CD1c-positive myeloid dendritic cell (primary cell): ENCODE data around the gene NLN.
A peak's percentile ranks its signal among the peaks of the same experiment; 100 is the strongest.
"Not testable (repeated sequence)": the region's sequence is repeated elsewhere in the genome, so short reads cannot be mapped to it uniquely, and the experiment has no call there.

Experiments used
- DNase-seq: peaks from one replicate; pipeline ENCODE4 v3.0.0-alpha.2; 2016; ENCODE audit errors: extremely low spot score

Gene NLN

DNA sequence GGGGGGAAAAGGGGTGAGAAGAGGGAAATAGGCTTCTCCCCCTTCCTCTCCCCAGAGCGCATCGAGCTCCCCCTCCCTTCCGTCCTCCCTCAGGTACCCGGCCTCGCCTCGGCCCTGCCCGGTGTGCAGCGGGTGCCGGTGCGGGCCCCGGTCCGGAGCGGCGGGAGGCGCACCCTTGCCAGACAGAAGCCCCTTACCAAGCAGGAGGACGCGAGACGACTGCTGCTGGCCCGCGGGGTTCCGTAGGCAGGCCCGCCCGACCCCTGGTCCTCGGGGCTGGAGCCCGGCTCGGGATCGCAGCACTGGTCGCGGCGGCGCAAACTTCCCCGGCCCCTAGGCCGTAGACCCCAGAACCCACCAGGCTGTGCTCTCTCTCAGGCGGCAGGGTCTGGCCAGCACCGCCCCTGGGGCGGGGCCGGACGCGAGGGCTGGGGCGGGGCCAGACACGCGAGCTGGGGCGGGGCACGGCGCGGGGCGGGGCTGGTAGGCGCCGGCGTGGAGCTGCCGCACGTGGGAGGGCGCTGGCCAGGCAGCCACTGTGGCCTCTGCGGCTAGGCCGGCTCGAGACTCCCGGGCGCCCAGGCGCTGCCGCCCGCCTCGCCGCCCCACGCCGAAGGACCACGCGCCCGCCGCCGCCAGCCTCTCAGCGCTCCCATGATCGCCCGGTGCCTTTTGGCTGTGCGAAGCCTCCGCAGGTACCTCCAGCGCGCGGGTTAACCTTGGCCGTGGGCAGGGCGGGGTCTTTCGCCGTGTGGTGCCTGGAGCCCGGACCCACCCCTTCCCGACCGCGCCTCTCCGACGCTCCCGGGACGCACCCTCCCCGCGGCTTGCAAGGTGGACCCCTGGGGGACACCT, at the start of gene NLN, which contains the start of gene SGTB:
Gene NLN, plus strand, starts transcription at position 486 of the 855 bp plus-strand sequence. Its CDS starts 169 bp downstream, at position 655.
Gene SGTB, minus strand, starts transcription at position 390 of the 855 bp plus-strand sequence. CDS start 1,302 bp downstream, outside the sequence.
- DNase-seq, result peak; percentile 93

- peak; percentile 6 for DNase-seq
Measured at GRCh38 chr5:65672796-65673195, 49.2 kb upstream of the NLN start.

DNA sequence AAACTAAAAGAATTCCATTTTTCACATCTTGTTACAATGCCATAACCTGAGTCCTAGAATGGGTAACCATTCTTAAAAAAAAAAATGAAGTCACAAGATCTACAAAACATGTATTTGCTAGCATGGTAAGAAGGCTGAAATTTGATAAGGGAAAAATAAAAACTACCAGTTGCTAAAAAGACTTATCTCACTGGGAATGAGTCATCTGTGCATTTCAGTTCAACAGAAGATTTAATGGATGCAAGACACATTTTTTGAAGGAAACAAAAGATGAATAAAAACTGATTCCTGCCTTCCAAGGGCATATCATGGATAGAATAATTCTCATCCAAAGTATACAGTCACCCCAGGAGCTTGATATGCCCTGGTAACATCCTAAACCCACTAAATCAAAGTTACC, 47.3 kb upstream of the NLN start:
- DNase-seq, result no peak

DNA sequence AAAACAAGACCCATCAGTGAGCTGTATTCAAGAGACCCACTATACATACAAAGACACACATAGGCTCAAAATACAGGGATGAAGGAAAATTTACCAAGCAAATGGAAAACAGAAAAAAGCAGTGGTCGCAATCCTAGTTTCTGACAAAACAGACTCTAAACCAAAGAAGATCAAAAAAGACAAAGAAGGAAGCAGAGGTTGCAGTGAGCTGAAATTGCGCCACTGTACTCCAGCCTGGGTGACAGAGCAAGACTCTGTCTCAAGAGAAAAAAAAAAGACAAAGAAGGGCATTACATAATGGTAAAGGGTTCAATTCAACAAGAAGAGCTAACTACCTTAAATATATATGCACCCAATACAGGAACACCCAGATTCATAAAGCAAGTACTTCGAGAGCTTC, 45.9 kb upstream of the NLN start:
- not testable (repeated sequence) for DNase-seq

DNA sequence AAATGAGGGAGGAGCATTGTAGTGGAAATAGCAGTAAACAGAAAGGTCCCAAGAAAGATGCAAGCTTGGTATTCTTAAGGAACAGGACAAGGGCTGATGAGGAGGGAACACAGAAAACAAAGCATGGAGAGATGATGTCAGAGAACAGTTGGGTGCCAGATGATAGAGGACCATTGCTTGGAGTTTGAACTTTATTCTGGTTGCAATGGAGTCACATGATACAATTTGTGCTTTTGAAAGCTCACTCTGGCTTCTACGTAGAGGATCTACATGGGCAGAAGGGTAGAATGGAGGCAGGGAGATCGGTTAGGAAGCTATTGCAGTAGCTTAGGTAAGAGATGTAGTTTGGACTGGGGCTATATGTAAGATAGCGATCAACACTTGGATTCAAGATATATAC, 39.9 kb upstream of the NLN start:
- no peak for DNase-seq

- DNase-seq, result no peak
Measured at GRCh38 chr5:65693121-65693520, 28.9 kb upstream of the NLN start.

GRCh38 chr5:65695162-65695755, 26.7 kb upstream of the NLN start:
- no peak for DNase-seq

- no peak for DNase-seq
Measured at GRCh38 chr5:65695896-65696295, 26.1 kb upstream of the NLN start.

DNA sequence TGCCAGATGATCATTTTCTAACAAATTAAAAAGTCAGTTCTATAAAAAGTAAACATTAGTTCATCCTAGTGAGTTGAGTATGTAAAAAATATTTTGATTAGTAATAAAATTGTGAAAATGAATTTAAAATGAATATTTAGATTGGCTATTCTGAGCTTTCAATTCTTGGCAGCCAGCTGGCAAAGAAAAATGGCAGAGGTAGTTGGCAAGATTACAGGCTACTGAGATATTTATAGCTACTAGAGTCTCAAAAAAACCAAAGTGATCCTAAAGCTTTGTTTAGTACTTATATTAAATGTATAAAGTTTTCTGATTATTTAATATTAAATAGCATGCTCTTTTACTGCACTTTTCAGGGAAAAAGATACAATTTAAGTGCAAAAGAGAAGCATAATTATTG, 25.1 kb upstream of the NLN start:
- no peak for DNase-seq

GRCh38 chr5:65699338-65699737, 22.7 kb upstream of the NLN start:
- no peak for DNase-seq

GRCh38 chr5:65702036-65702435, 20.0 kb upstream of the NLN start:
- DNase-seq, result no peak

- DNase-seq, result no peak
Measured at GRCh38 chr5:65704621-65705239, 17.3 kb upstream of the NLN start.

DNA sequence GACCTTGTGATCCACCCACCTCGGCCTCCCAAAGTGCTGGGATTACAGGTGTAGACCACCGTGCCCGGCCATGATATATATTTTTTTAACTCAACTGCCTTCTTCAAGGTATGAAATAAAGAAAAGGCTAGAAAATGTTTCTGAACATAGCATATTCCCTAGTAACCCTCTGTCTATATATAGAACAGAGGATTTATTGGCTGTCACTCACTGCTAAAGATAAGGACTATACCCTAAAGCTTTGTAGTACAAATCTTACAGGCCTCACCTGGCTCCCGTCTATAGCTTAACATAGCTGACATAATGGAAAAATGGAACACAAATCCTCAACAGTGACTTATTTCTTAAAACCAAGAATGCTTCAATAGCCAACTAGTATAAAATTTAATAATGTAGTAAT, 14.3 kb upstream of the NLN start:
- no peak for DNase-seq

- DNase-seq, result no peak
Measured at GRCh38 chr5:65708145-65708544, 13.9 kb upstream of the NLN start.

- no peak for DNase-seq
Measured at GRCh38 chr5:65718576-65719310, 3.3 kb upstream of the NLN start.

DNA sequence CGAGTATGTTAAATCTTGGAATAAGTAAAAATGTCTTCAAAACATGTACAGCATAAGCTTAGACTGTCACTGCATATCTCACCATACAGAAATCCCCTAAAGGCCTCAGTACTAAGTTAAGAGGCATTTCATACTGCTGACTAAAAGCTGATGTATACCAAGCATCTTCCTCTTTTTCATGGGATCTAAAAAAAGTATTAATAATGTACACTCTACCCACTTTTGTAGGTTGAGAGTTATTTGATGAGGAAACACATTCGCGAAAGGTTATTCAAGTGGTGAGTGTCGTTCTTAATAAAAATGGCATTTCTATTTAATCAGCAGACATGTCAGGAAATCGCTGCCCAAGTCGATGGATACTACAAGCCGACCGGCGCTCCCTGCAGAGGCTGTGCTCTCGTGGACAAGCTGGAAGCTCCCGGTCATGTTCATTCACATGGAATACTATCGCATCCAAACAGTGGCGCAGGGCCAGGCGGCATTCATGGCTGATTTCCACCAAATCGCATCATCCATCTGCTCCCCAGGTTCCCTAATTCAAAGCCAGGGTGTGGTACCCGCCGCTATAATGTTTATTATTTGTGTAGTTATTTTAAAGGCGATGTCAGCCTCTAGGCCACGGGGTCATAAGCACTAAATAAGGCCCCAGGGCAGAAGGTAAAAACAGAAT, 820 bp upstream of the NLN start:
- DNase-seq, result peak; percentile 62

- DNase-seq, result peak; percentile 35
Measured at GRCh38 chr5:65722575-65723403, 784 bp downstream of the NLN start.

GRCh38 chr5:65727491-65728156, 5.6 kb downstream of the NLN start:
- no peak for DNase-seq

DNA sequence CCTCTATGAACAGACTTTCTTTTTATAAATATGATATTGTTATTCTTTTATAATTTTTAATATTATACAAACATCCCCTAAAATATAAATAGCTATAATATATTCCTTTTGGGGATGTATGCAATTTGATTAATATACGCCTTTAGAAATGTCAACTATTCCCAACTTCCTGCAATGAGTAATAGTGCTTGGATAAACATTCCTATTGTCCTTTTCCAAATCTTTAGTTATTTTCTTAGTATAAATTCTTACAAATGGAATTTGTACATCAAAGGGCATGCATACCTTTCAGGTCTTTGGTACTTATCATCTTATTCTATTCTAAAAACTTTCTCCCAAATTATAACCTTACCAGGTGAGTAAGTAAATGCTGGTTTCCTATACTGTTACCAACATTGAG, 6.2 kb downstream of the NLN start:
- DNase-seq, result no peak

GRCh38 chr5:65730910-65731309, 8.9 kb downstream of the NLN start:
- no peak for DNase-seq
